GM10266 (cell line): ENCODE measurements around the gene KRT15.

ENCODE experiments used
- DNase-seq: peaks from one replicate; pipeline ENCODE4 v3.0.0; 2012; ENCODE audit errors: extremely low spot score
- CTCF ChIP-seq: IDR thresholded peaks from 2 replicates; pipeline ENCODE4 v1.5.1; 2012; ENCODE audit warnings: mild to moderate bottlenecking, low read depth; ENCODE audit not compliant: control insufficient read depth, insufficient read depth; ENCODE audit errors: missing control alignments

The KRT15 gene

GRCh38 chr17:41478237-41478636, 40.5 kb downstream of the KRT15 start:
- no peak for DNase-seq
- no peak for TF ChIP-seq CTCF

GRCh38 chr17:41476866-41477815, 41.5 kb downstream of the KRT15 start:
- no peak for TF ChIP-seq CTCF
- DNase-seq, result no peak

GRCh38 chr17:41475421-41475820, 43.3 kb downstream of the KRT15 start:
- no peak for TF ChIP-seq CTCF

GRCh38 chr17:41474863-41475262, 43.8 kb downstream of the KRT15 start:
- TF ChIP-seq CTCF, result no peak
- DNase-seq, result no peak

More at GRCh38 chr17:41475421-41475820, 43.3 kb downstream of the KRT15 start:
- no peak for DNase-seq

- no peak for TF ChIP-seq CTCF
- no peak for DNase-seq
Measured at GRCh38 chr17:41468346-41468745, 50.3 kb downstream of the KRT15 start.

- TF ChIP-seq CTCF, result no peak
- no peak for DNase-seq
Measured at GRCh38 chr17:41467561-41467960, 51.1 kb downstream of the KRT15 start.

- TF ChIP-seq CTCF, result no peak
- DNase-seq, result no peak
Measured at GRCh38 chr17:41466988-41467387, 51.7 kb downstream of the KRT15 start, which contains the start of gene KRT32. KRT32 (minus strand) TSS chr17:41467386; CDS start chr17:41467325, 61 bp downstream.
